ENCODE measurements around the gene ACOT9.
A peak's percentile ranks its signal among the peaks of the same experiment; 100 is the strongest.

ACOT9 gene

GRCh38 chrX:23770142-23770541, 27.1 kb upstream of the ACOT9 start:
- Histone ChIP-seq H3K4me1 (ENCODE audit: control insufficient read depth in 1 of 2, insufficient read depth in 1 of 2, low read depth in 1 of 2, low read length in 1 of 2) (peaks cover 6 to 12% of the 10 kb centered on the region in 2 experiments), H3K27me3 (no peaks in the 10 kb centered on the region), H3K36me3 (no peaks in the 10 kb centered on the region), H3K4me3 (ENCODE audit: low read depth in 1 of 2, low read length in 1 of 2) (no peak overlapping the region), H3K9me3 (no peaks in the 10 kb centered on the region), H3K27ac (no peak overlapping the region)
- TF ChIP-seq, protein P1, sequence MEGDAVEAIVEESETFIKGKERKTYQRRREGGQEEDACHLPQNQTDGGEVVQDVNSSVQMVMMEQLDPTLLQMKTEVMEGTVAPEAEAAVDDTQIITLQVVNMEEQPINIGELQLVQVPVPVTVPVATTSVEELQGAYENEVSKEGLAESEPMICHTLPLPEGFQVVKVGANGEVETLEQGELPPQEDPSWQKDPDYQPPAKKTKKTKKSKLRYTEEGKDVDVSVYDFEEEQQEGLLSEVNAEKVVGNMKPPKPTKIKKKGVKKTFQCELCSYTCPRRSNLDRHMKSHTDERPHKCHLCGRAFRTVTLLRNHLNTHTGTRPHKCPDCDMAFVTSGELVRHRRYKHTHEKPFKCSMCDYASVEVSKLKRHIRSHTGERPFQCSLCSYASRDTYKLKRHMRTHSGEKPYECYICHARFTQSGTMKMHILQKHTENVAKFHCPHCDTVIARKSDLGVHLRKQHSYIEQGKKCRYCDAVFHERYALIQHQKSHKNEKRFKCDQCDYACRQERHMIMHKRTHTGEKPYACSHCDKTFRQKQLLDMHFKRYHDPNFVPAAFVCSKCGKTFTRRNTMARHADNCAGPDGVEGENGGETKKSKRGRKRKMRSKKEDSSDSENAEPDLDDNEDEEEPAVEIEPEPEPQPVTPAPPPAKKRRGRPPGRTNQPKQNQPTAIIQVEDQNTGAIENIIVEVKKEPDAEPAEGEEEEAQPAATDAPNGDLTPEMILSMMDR (IDR thresholded peaks at IDR 0.05): no peak

GRCh38 chrX:23766650-23767551, 23.8 kb upstream of the ACOT9 start:
- Histone ChIP-seq H3K27ac (peak overlapping the region; percentile 54), H3K4me3 (ENCODE audit: low read depth in 1 of 2, low read length in 1 of 2) (peak overlapping the region in 1 of 2 experiments; percentile 37), H3K9me3 (no peaks in the 10 kb centered on the region), H3K36me3 (no peaks in the 10 kb centered on the region), H3K4me1 (ENCODE audit: control insufficient read depth in 1 of 2, insufficient read depth in 1 of 2, low read depth in 1 of 2, low read length in 1 of 2) (no peaks in the 10 kb centered on the region), H3K27me3 (no peaks in the 10 kb centered on the region)
- TF ChIP-seq, protein P1 (IDR thresholded peaks at IDR 0.05): no peak

- no peaks in the 10 kb centered on the region for H3K9me3 ChIP-seq
- no peak overlapping the region for H3K4me3 ChIP-seq (ENCODE audit: low read depth in 1 of 2, low read length in 1 of 2)
- TF ChIP-seq, protein P1 (IDR thresholded peaks at IDR 0.05): no peak
- H3K27ac ChIP-seq: no peak overlapping the region
- H3K27me3 ChIP-seq: no peaks in the 10 kb centered on the region
- no peaks in the 10 kb centered on the region for H3K4me1 ChIP-seq (ENCODE audit: control insufficient read depth in 1 of 2, insufficient read depth in 1 of 2, low read depth in 1 of 2, low read length in 1 of 2)
- H3K36me3 ChIP-seq: no peaks in the 10 kb centered on the region
Observed at GRCh38 chrX:23765868-23766267, 22.8 kb upstream of the ACOT9 start.

DNA sequence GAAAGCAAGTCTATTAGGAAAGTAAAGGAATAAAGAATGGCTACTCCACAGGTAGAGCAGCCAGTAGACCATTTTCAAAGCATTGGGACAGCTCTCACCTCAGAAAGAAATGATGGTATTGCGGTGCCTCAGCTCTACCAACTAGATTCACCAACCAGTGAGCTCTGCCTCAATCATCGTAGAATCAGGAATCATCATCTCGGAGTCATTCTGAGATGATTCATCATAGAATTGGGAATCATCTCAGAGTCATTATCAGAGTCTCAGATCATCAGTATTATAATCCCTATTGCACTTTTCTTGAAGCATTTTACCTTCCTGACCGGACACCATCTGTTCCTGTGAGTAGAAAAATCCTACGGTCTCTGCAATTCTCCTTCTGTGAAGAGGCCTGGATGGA, 22.4 kb upstream of the ACOT9 start:
- TF ChIP-seq, protein P1 (IDR thresholded peaks at IDR 0.05): no peak

DNA sequence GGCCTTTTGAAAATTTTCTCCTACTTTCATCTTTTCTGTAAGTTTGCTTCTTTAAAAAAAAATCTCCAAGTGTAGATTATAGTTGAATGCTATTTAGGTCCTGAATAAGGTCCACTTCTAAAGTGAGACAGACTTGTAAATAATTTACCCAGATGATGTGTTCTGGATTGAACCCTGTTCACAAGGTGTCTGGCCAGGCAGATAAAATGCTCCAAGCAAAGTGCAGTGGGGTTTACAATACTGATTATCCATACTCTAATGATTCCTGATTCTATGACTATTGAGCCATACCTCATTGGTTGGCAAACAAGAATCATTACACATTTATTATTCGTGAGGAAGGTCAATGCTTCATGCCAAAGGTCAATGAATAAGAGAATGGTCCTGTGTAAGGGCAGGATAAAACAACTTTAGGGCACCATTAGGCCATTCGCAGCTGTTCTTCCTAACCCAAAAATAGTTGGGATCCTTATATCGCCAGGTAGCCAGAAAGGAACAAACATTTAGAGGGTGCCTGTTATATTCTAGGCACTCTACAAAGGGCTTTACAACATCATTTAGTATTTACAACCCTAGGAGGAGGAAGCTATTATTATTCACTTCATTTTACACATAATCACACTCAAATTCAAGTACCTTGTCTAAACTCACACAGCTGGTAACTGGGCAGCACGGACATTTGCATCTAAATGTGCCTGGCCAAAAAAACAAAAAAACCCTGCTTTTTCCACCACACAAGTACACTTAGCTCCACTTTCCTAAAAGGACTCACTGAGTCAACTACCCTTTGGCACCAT, 21.3 kb upstream of the ACOT9 start:
- no peak overlapping the region for H3K27ac ChIP-seq
- no peaks in the 10 kb centered on the region for H3K27me3 ChIP-seq
- no peak overlapping the region for H3K4me3 ChIP-seq (ENCODE audit: low read depth in 1 of 2, low read length in 1 of 2)
- TF ChIP-seq, protein P1 (IDR thresholded peaks at IDR 0.05): no peak
- H3K9me3 ChIP-seq: no peaks in the 10 kb centered on the region
- no peaks in the 10 kb centered on the region for H3K4me1 ChIP-seq (ENCODE audit: control insufficient read depth in 1 of 2, insufficient read depth in 1 of 2, low read depth in 1 of 2, low read length in 1 of 2)
- no peaks in the 10 kb centered on the region for H3K36me3 ChIP-seq

More for the DNA sequence above, 22.4 kb upstream of the ACOT9 start:
- no peaks in the 10 kb centered on the region for H3K9me3 ChIP-seq
- H3K4me1 ChIP-seq (ENCODE audit: control insufficient read depth in 1 of 2, insufficient read depth in 1 of 2, low read depth in 1 of 2, low read length in 1 of 2): no peaks in the 10 kb centered on the region
- no peak overlapping the region for H3K4me3 ChIP-seq (ENCODE audit: low read depth in 1 of 2, low read length in 1 of 2)
- H3K27ac ChIP-seq: no peak overlapping the region
- H3K36me3 ChIP-seq: no peaks in the 10 kb centered on the region
- H3K27me3 ChIP-seq: no peaks in the 10 kb centered on the region

Measured in neutrophil (primary cell).